IgD-negative memory B cell (primary cell): ENCODE results near the gene RYR1. TPM values are rescaled to one million over a fixed set of nuclear protein-coding genes. Genes with fewer than 3 reads are reported as not detected.
A peak's percentile ranks its signal among the peaks of the same experiment; 100 is the strongest.
"Not testable (repeated sequence)": the region's sequence is repeated elsewhere in the genome, so short reads cannot be mapped to it uniquely, and the experiment has no call there.

Source experiments
- H3K27ac Mint-ChIP-seq, 3 donors: one replicate each; pipeline ENCODE4 v1.8.0; 2020 to 2022; ENCODE audit warnings: mild to moderate bottlenecking in 3 of 3, mixed read lengths in 3 of 3, moderate library complexity in 1 of 3
- H3K27me3 Mint-ChIP-seq: one replicate; pipeline ENCODE4 v1.8.0; 2021; ENCODE audit warnings: mixed read lengths
- H3K36me3 Mint-ChIP-seq: one replicate; pipeline ENCODE4 v1.8.0; 2020; ENCODE audit warnings: mild to moderate bottlenecking, mixed read lengths
- H3K4me1 Mint-ChIP-seq, 3 donors: one replicate each; pipeline ENCODE4 v1.8.0; 2020 to 2022; ENCODE audit warnings: mixed read lengths in 3 of 3, mild to moderate bottlenecking in 1 of 3
- H3K4me3 Mint-ChIP-seq, 4 donors: one replicate each; pipeline ENCODE4 v1.8.0; 2020 to 2022; ENCODE audit warnings: mild to moderate bottlenecking in 4 of 4, mixed read lengths in 4 of 4, moderate library complexity in 3 of 4
- H3K9me3 Mint-ChIP-seq, 3 donors: one replicate each; pipeline ENCODE4 v1.8.0; 2020 to 2021; ENCODE audit warnings: mixed read lengths in 3 of 3, mild to moderate bottlenecking in 1 of 3
- polyA plus RNA-seq: library from polyadenylated mRNA; unstranded; fragments of 300-500 nt; fragmentation: Illumina TruSeq; gene quantifications from one replicate; pipeline ENCODE4 v1.2.3, GENCODE V29; 2021

Gene RYR1
- polyA plus RNA-seq, 1 donor from 2014 or later = 0.03 TPM

DNA sequence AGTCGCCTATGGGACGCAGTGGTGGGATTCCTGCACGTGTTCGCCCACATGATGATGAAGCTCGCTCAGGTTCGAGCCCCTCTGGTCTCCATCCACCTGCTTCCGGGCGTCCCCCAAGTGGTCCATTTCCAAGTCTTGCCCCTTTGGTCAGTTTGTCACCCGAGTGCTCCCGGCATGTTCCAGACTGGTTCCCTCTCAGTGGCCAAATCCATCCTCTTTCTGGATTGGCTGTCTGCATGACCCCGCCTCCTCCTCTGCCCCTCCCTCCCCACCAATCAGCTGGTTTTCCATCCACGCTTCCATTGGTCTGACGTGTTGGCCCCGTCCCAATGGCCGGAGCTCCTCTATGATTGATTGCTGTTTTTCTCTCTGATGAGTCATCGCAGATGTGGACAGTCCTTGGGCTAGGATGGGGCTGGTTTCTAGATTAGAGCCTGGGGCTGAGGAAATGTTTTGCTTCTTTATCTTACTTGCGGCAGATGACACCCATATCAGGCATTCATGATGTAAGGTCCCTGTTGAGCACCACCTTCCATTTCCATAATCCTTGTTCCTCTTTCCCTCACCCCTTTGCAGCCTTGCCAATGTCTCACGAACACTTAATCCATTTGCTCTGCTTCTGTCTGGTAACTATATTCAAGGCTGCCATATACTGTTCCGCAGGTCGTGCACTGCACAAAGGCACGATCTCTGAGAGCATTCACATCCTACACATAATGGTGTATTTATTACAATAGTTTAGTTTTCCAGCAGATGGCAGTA lies 110.5 kb downstream of the RYR1 start:
- Mint-ChIP-seq H3K36me3 (no peaks in the 10 kb centered on the region), H3K9me3 (no peaks in the 10 kb centered on the region), H3K4me3 (peak overlapping the region in 2 of 4 donors; percentile 60 to 73), H3K4me1 (peaks cover 13 to 19% (median 14%) of the 10 kb centered on the region in 3 donors), H3K27me3 (no peaks in the 10 kb centered on the region), H3K27ac (no peak overlapping the region)

DNA sequence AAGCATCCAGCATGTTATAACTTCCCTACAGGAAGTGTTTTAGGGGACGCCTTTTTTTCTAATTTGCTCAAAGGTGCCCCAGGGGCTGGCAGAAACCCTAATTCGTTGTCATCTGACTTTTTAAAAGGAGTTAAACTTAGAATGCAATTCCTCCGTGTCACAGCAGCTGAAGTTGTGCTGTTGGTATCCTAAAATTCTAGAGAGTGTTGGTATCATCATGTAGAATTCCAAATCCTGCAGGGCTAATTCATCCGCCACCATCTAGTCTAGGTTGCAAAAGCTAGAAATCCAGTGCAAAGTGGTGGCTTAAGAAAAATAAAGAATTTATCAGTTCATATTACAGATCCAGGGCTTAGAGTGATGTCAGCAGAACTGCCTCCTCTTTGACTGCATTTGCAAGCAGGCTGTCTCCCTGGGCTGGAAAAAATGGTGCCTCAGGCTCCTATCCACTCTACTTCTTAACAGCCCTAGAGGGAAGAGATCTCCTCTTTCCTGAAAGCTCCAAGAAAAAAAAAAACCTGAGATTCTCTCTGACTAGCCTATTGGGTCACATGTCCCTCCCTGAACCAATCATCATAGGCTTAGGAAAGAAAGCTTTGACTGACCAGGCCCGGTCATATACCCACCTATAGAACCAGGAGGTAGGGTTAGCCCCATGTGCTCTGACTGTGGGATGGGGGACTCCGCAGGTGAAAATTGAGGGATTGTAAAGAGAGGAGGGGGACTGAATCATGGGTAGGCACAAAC lies 111.3 kb downstream of the RYR1 start:
- Mint-ChIP-seq H3K36me3 (no peaks in the 10 kb centered on the region), H3K4me3 (peak overlapping the region in 2 of 4 donors; percentile 18 to 60), H3K4me1 (peaks cover 12 to 18% (median 14%) of the 10 kb centered on the region in 3 donors), H3K27ac (peak overlapping the region in 1 of 3 donors; percentile 19), H3K9me3 (no peaks in the 10 kb centered on the region), H3K27me3 (no peaks in the 10 kb centered on the region)

DNA sequence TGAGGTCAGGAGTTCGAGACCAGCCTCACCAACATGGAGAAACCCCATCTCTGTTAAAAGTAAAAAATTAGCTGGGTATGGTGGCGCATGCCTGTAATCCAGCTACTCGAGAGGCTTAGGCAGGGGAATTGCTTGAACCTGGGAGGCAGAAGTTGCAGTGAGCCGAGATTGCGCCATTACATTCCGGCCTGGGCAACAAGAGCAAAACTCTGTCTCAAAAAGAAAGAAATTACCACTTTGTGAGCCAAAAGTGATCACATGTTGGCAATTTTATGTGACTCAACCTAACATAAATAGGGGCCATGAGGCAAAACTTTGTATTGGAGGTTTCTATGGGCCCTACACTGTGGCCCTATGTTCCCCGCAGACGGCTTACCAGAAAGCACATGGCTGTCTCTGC lies 112.1 kb downstream of the RYR1 start:
- Mint-ChIP-seq H3K27me3 (no peaks in the 10 kb centered on the region), H3K4me1 (peaks cover 12 to 20% (median 14%) of the 10 kb centered on the region in 3 donors), H3K9me3 (no peaks in the 10 kb centered on the region), H3K27ac (peak overlapping the region in 1 of 3 donors; percentile 19), H3K36me3 (no peaks in the 10 kb centered on the region), H3K4me3 (peak overlapping the region in 1 of 4 donors; percentile 60)

DNA sequence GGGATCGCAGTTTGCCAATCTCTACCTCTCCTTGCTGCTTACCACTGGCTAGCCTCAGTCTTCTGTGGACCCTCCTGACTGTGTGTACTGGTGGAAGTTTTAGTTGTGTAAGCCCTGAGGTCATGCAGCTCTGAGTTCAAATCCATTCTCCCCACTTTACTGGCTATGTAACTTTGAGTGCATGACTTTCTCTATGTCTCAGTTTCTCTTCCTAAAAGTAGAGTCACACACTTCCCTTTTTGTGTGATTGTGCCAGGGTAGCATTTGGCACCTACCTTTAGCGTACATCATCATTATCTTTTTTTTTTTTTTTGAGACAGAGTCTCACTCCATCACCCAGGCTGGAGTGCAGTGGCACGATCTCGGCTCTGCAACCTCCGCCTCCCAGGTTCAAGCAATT lies 113.9 kb downstream of the RYR1 start:
- peak overlapping the region in 2 of 4 donors; percentile 59 to 77 for H3K4me3 Mint-ChIP-seq
- peak overlapping the region in 1 of 3 donors; percentile 53 for H3K27ac Mint-ChIP-seq
- peaks cover 12 to 25% (median 20%) of the 10 kb centered on the region in 3 donors for H3K4me1 Mint-ChIP-seq

DNA sequence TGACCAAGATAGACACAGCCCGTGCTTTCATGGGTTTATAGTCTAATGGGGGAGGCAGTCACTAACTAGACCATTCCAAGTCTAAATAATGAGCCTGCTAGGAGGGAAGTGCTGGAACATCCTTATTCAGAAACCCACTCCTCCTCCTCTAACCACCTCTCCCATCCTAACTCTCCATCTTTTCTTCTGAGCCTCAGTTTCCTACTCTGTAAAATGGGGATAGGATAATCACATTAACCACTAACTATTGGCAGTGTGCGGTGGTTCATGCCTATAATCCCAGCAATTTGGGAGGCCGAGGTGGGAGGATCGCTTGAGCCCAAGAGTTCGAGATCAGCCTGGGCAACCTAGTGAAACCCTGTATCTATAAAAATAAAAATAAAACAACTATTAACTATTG lies 115.6 kb downstream of the RYR1 start:
- Mint-ChIP-seq H3K4me3 (no peak overlapping the region), H3K9me3 (no peaks in the 10 kb centered on the region), H3K4me1 (peaks cover 11 to 24% (median 19%) of the 10 kb centered on the region in 3 donors), H3K36me3 (no peaks in the 10 kb centered on the region), H3K27ac (no peak overlapping the region), H3K27me3 (no peaks in the 10 kb centered on the region)

More for the DNA sequence above, 113.9 kb downstream of the RYR1 start:
- H3K9me3 Mint-ChIP-seq = no peaks in the 10 kb centered on the region
- H3K27me3 Mint-ChIP-seq = no peaks in the 10 kb centered on the region
- H3K36me3 Mint-ChIP-seq = no peaks in the 10 kb centered on the region

DNA sequence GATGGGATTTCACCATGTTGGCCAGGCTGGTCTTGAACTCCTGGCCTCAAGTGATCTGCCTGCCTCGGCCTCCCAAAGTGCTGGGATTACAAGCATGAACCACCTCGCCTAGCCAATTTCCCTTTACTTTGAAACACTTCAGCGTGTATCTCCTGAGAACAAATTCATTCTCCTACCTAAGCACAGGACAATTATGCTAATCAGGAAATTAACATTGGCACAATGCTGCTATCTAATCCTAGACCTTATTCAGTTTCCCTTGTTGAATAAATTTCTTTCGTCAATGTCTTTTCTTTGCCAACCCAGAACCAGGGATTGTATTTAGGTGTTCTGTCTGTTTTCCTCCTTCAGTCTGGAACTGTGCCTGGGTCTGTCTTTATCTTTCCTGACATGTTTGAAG lies 116.5 kb downstream of the RYR1 start:
- Mint-ChIP-seq H3K4me3 (no peak overlapping the region), H3K27ac (no peak overlapping the region), H3K27me3 (no peaks in the 10 kb centered on the region), H3K36me3 (no peaks in the 10 kb centered on the region), H3K9me3 (no peaks in the 10 kb centered on the region), H3K4me1 (peaks cover 5 to 17% (median 13%) of the 10 kb centered on the region in 3 donors)

DNA sequence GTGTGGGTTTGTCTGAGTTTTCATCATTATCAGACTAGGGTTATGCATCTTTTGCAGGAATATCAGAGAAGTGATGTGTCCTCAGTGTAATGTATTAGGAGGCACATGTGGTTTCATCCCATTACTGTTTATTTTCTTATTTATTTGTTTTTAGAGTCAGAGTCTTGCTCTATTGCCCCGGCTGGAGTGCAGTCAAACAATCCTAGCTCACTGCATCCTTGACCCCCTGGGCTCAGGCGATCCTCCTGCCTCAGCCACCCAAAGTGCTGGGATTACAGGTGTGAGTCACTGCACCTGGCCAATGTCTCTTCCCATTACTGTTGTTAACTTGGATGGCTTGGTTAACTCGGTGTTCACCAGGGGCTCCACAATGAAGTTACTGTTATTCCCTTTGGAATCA lies 116.9 kb downstream of the RYR1 start:
- no peaks in the 10 kb centered on the region for H3K9me3 Mint-ChIP-seq
- no peaks in the 10 kb centered on the region for H3K27me3 Mint-ChIP-seq
- no peaks in the 10 kb centered on the region for H3K36me3 Mint-ChIP-seq
- H3K27ac Mint-ChIP-seq = no peak overlapping the region
- peaks cover 6 to 17% (median 13%) of the 10 kb centered on the region in 3 donors for H3K4me1 Mint-ChIP-seq
- no peak overlapping the region for H3K4me3 Mint-ChIP-seq

DNA sequence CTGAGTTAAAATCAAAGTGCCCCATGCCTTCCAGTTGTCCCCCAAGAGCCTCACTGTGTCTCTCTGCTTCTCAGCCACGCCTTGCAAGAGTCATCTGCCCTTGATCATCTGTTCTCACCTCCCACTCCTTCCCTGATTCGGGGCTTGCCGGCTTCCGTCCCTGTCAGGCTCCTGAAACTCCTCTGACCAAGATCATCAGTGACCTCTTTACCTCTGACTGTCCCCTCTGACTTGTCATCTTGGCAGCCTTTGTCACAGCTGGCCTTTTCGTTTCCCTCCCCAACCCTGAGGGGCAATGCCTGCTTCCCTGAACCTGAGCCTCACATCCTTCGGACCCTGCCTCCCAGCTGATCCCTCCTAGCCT lies 117.9 kb downstream of the RYR1 start:
- Mint-ChIP-seq H3K4me1 (peaks cover 10 to 20% (median 11%) of the 10 kb centered on the region in 3 donors), H3K9me3 (no peaks in the 10 kb centered on the region), H3K4me3 (peak overlapping the region in 1 of 4 donors; percentile 34), H3K36me3 (no peaks in the 10 kb centered on the region), H3K27me3 (no peaks in the 10 kb centered on the region), H3K27ac (no peak overlapping the region)

DNA sequence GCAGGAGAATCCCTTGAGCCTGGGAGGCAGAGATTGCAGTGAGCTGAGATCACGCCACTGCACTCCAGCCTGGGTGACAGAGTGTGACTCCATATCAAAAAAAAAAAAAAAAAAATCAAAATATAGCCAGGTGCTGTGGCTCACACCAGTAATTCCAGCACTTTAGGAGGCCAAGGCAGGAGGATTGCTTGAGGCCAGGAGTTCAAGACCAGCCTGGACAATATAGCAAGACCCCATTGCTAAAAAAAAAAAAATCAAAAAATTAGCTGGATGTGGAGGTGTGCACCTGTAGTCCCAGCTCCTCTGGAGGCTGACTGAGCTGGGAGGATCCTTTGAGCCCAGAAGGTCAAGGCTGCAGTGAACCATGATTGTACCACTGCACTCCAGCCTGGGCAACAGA lies 119.7 kb downstream of the RYR1 start:
- not testable (repeated sequence) for H3K27me3 Mint-ChIP-seq, H3K4me3 Mint-ChIP-seq, H3K27ac Mint-ChIP-seq, H3K9me3 Mint-ChIP-seq, H3K36me3 Mint-ChIP-seq
- H3K4me1 Mint-ChIP-seq = peaks cover 14 to 21% (median 14%) of the 10 kb centered on the region in 3 donors

DNA sequence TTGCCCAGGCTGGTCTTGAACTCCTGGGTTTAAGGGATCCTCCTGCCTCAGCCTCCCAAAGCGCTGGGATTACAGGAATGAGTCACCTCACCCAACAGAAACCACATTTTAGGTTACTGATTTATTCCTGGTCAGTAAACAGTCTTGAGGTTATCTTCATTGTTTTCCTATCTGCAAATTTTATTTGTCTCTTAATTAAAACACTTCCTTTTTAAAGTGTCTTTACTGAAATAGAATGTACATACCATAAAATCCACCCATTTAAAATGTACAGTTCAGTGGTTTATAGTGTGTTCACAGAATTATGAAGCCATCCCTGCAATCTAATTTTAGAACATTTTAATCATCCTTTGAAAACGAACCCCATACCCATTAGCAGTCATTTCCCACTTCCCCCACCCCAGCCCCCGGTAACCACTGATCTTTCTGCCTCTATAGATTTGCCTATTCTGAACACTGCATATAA lies 121.2 kb downstream of the RYR1 start:
- H3K9me3 Mint-ChIP-seq = no peaks in the 10 kb centered on the region
- peak overlapping the region in 1 of 3 donors; percentile 11 for H3K27ac Mint-ChIP-seq
- H3K4me3 Mint-ChIP-seq = peak overlapping the region in 1 of 4 donors; percentile 74
- no peaks in the 10 kb centered on the region for H3K27me3 Mint-ChIP-seq
- H3K4me1 Mint-ChIP-seq = peaks cover 18 to 29% (median 22%) of the 10 kb centered on the region in 3 donors
- no peaks in the 10 kb centered on the region for H3K36me3 Mint-ChIP-seq

DNA sequence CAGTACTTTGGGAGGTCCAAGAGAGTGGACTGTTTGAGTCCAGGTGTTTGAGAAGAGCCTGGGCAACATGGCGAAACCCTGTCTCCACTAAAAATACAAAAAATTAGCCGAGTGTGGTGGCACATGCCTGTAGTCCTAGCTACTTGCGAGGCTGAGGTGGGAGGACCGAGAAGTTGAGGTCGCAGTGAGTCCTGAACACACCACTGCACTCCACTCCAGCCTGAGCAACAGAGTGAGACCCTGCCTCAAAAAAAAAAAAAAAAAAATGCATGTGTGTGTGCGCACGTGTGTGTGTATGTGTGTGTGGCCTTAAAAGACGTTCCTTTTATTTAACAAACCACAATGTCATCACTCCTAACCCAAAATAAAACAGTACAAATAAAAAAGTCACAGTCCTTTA lies 121.7 kb downstream of the RYR1 start:
- H3K4me3 Mint-ChIP-seq = peak overlapping the region in 2 of 4 donors; percentile 3 to 74
- no peaks in the 10 kb centered on the region for H3K27me3 Mint-ChIP-seq
- H3K4me1 Mint-ChIP-seq = peaks cover 22 to 33% (median 27%) of the 10 kb centered on the region in 3 donors
- H3K36me3 Mint-ChIP-seq = peaks cover 1% of the 10 kb centered on the region
- peak overlapping the region in 1 of 3 donors; percentile 11 for H3K27ac Mint-ChIP-seq
- no peaks in the 10 kb centered on the region for H3K9me3 Mint-ChIP-seq

DNA sequence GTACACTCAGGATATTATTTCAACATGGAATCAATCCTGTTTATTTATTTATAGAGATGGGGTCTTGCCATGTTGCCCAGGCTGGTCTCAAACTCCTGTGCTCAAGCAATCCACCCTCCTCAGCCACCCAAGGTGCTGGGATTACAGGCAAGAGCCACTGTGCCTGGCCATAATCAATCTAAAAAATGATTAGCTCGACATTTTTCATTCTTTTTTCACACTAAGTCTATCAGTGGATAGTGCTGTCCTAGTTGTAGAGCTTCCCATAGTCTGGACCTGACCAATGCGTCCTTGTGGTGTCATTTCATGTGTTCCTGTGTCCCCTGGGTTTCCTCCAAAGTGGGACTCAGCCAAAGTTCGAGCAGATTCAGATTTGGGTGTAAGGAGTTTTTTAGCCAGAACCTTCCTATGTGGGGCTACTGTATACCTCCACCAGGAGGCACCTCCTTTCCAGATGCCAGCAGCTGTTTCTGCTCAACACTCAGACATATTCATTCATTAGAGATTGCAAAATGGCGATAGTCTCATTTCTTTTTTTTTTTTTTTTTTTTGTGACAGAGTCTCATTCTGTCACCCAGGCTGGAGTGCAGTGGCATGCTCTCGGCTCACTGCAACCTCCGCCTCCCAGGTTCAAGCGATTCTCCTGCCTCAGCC lies 123.2 kb downstream of the RYR1 start:
- no peaks in the 10 kb centered on the region for H3K27me3 Mint-ChIP-seq
- peaks cover 1% of the 10 kb centered on the region for H3K36me3 Mint-ChIP-seq
- H3K4me1 Mint-ChIP-seq = peaks cover 22 to 30% (median 28%) of the 10 kb centered on the region in 3 donors
- H3K4me3 Mint-ChIP-seq = peak overlapping the region in 3 of 4 donors; percentile 27 to 92 (median 92)
- H3K9me3 Mint-ChIP-seq = no peaks in the 10 kb centered on the region
- peak overlapping the region in 1 of 3 donors; percentile 69 for H3K27ac Mint-ChIP-seq

DNA sequence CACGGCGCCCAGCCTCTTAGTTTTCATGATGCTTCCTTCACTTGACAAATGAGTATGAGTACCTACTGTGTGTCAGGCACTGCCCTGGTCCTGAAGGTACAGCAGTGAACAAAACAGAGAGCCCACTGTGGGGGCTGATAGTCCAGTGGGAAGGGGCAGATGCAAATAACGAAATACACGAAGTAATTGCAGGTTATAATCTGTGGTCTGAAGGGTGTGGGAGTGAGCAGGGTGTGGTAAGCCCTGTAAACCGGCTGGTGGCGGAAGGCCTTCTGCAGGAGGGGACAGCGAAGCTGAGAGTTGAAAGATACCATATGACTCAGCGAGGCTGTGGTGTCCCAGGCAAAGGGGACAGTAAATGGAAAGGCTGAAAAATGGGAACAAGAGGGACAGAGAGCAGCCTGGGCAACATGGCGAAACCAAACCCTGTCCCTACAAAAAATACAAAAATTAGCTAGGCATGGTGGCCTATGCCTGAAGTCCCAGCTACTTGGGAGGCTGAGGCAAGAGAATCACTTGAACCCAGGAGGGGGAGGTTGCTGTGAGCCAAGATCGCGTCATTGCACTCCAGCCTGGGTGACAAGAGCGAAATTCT lies 123.8 kb downstream of the RYR1 start:
- Mint-ChIP-seq H3K27ac (peak overlapping the region in 1 of 3 donors; percentile 69), H3K4me3 (peak overlapping the region; percentile 27 to 92 (median 68)), H3K36me3 (peaks cover 1% of the 10 kb centered on the region)

DNA sequence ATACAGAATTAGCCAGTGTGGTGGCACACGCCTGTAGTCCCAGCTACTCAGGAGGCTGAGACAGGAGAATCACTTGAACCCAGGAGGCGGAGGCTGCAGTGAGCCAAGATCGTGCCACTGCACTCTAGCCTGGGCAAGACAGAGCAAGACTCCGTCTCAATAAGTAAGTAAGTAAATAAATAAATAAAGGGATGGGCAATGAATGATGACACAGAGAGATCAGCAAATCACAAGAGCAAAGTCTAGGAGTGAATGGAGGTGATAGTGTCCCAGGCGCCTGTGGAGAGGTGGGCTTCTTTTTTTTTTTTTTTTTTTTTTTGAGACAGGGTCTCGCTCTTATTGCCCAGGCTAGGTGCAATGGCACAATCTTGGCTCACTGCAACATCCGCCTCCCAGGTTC lies 125.4 kb downstream of the RYR1 start:
- not testable (repeated sequence) for H3K9me3 Mint-ChIP-seq, H3K36me3 Mint-ChIP-seq, H3K27me3 Mint-ChIP-seq, H3K4me3 Mint-ChIP-seq
- Mint-ChIP-seq H3K27ac (peak overlapping the region in 1 of 3 donors; percentile 76), H3K4me1 (peaks cover 25 to 41% (median 39%) of the 10 kb centered on the region in 3 donors)

More for the DNA sequence above, 123.8 kb downstream of the RYR1 start:
- Mint-ChIP-seq H3K9me3 (no peaks in the 10 kb centered on the region), H3K4me1 (peaks cover 22 to 35% (median 33%) of the 10 kb centered on the region in 3 donors), H3K27me3 (no peaks in the 10 kb centered on the region)
